ENCODE measurements around the gene PLPP3.
A peak's percentile ranks its signal among the peaks of the same experiment; 100 is the strongest.

PLPP3 gene

GRCh38 chr1:56532350-56532683 lies 47.0 kb downstream of the PLPP3 start:
- H3K23ac ChIP-seq (ENCODE audit: low read length) = no peak overlapping the region
- H3K27me3 ChIP-seq (ENCODE audit: insufficient read depth, low read length) = no peaks in the 10 kb centered on the region
- no peak overlapping the region for H2BK12ac ChIP-seq (ENCODE audit: low read length)
- H3K4me3 ChIP-seq (ENCODE audit: low read depth, low read length) = no peak overlapping the region
- H4K12ac ChIP-seq (ENCODE audit: low read depth, low read length) = no peak overlapping the region
- H3K79me1 ChIP-seq (ENCODE audit: low read length) = no peaks in the 10 kb centered on the region
- peaks cover 5% of the 10 kb centered on the region for H3K79me2 ChIP-seq (ENCODE audit: control insufficient read depth, insufficient read depth, low read length, poor library complexity)
- H3K27ac ChIP-seq (ENCODE audit: low read depth, low read length) = no peak overlapping the region
- WGBS (ENCODE audit: extremely low coverage, insufficient coverage, insufficient read length) = no CpG with 5 or more reads among the region's 1 CpG
- H4K8ac ChIP-seq (ENCODE audit: low read depth, low read length) = no peak overlapping the region
- H3K9me3 ChIP-seq (ENCODE audit: insufficient read depth, low read depth, low read length) = no peaks in the 10 kb centered on the region
- no peak overlapping the region for H2AFZ ChIP-seq (ENCODE audit: insufficient read depth, low read length, poor library complexity)
- no peak overlapping the region for H2BK120ac ChIP-seq (ENCODE audit: insufficient read depth, low read length, poor library complexity)
- H3K4me2 ChIP-seq (ENCODE audit: low read length) = no peak overlapping the region
- H3K18ac ChIP-seq (ENCODE audit: low read length) = no peak overlapping the region
- no peak for DNase-seq
- no peak overlapping the region for H2AK5ac ChIP-seq (ENCODE audit: low read length)
- H3K9ac ChIP-seq (ENCODE audit: low read length) = no peak overlapping the region
- no peak overlapping the region for H3K14ac ChIP-seq (ENCODE audit: low read length)
- H3K4ac ChIP-seq (ENCODE audit: low read depth, low read length) = no peak overlapping the region
- no peak overlapping the region for H2BK5ac ChIP-seq (ENCODE audit: low read depth, low read length, poor library complexity)
- peaks cover 1 to 6% of the 10 kb centered on the region in 2 experiments for H3K4me1 ChIP-seq (ENCODE audit: control insufficient read depth in 1 of 2, insufficient read depth in 2 of 2, low read length in 2 of 2)
- no peak overlapping the region for H4K91ac ChIP-seq (ENCODE audit: low read depth, low read length)
- peaks cover 24 to 77% of the 10 kb centered on the region in 2 experiments for H3K36me3 ChIP-seq (ENCODE audit: control insufficient read depth in 1 of 2, insufficient read depth in 2 of 2, low read length in 2 of 2)

DNA sequence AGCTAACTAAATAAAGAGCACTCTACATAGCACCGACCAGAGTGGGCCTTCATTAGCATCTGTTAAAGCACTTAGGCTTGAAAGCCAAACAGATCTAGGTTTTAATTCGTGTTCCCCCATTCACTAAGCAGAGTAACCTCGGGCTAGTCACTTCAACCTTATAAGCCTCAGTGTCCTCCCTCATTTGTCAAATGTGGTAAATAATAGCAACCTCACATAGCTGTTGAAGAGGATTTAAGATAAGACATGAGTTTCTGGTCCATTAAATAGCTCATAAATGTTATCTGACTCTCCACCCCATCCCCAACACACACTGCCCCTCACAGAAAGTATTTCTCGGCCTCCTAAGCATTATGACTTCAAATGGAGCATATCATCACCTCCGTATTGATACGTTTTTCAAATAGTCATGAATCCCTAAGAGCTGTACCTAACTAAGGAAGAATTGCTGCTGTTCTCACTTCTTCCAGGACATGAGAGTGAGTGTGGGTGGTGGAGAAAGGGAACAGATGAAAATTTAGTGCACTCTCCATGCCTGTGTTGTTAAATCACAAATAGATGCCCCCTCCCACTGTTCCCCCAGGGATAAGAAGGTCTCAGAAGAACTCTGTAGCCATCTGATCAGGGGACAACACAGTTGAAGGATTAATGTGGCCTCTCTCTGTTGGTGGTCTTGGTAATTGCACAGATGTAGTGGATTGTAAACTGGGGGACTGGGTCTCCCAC lies 47.6 kb downstream of the PLPP3 start:
- peaks cover 20 to 73% of the 10 kb centered on the region in 2 experiments for H3K36me3 ChIP-seq (ENCODE audit: control insufficient read depth in 1 of 2, insufficient read depth in 2 of 2, low read length in 2 of 2)
- H3K27ac ChIP-seq (ENCODE audit: low read depth, low read length) = no peak overlapping the region
- H4K91ac ChIP-seq (ENCODE audit: low read depth, low read length) = no peak overlapping the region
- H2AK5ac ChIP-seq (ENCODE audit: low read length) = no peak overlapping the region
- no peak for DNase-seq
- no peak overlapping the region for H3K9ac ChIP-seq (ENCODE audit: low read length)
- no peak overlapping the region for H2AFZ ChIP-seq (ENCODE audit: insufficient read depth, low read length, poor library complexity)
- H3K9me3 ChIP-seq (ENCODE audit: insufficient read depth, low read depth, low read length) = no peaks in the 10 kb centered on the region
- no peak overlapping the region for H3K4me3 ChIP-seq (ENCODE audit: low read depth, low read length)
- peaks cover 1 to 6% of the 10 kb centered on the region in 2 experiments for H3K4me1 ChIP-seq (ENCODE audit: control insufficient read depth in 1 of 2, insufficient read depth in 2 of 2, low read length in 2 of 2)
- H3K27me3 ChIP-seq (ENCODE audit: insufficient read depth, low read length) = no peaks in the 10 kb centered on the region
- H2BK12ac ChIP-seq (ENCODE audit: low read length) = no peak overlapping the region
- H3K4ac ChIP-seq (ENCODE audit: low read depth, low read length) = no peak overlapping the region
- H4K12ac ChIP-seq (ENCODE audit: low read depth, low read length) = no peak overlapping the region
- no peak overlapping the region for H3K4me2 ChIP-seq (ENCODE audit: low read length)
- no peak overlapping the region for H3K18ac ChIP-seq (ENCODE audit: low read length)
- H3K14ac ChIP-seq (ENCODE audit: low read length) = no peak overlapping the region
- H3K79me1 ChIP-seq (ENCODE audit: low read length) = no peaks in the 10 kb centered on the region
- H3K79me2 ChIP-seq (ENCODE audit: control insufficient read depth, insufficient read depth, low read length, poor library complexity) = peaks cover 5% of the 10 kb centered on the region
- WGBS (ENCODE audit: extremely low coverage, insufficient coverage, insufficient read length) = no CpG with 5 or more reads among the region's 6 CpGs
- H4K8ac ChIP-seq (ENCODE audit: low read depth, low read length) = no peak overlapping the region
- no peak overlapping the region for H2BK120ac ChIP-seq (ENCODE audit: insufficient read depth, low read length, poor library complexity)
- H3K23ac ChIP-seq (ENCODE audit: low read length) = no peak overlapping the region
- no peak overlapping the region for H2BK5ac ChIP-seq (ENCODE audit: low read depth, low read length, poor library complexity)

DNA sequence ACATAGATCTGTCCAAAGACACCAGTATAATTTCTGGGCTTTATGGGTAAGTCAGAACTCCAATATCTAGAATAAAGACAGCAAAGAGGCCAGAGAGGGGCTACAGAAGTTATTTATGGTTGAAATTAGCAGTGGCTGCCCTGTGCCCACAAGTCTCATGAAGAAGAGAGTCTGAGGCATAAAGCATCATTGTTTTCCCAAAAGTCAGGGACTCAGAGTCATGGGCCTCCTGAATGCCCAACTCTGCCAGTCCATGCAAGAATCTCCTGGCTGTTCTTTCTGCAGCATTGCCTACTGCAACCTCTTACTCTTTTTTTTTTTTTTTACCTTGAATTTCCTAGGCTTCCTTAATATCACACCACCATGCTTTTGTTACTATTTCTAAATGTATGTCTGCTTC lies 49.6 kb downstream of the PLPP3 start:
- no peaks in the 10 kb centered on the region for H3K27me3 ChIP-seq (ENCODE audit: insufficient read depth, low read length)
- no peak overlapping the region for H4K91ac ChIP-seq (ENCODE audit: low read depth, low read length)

DNA sequence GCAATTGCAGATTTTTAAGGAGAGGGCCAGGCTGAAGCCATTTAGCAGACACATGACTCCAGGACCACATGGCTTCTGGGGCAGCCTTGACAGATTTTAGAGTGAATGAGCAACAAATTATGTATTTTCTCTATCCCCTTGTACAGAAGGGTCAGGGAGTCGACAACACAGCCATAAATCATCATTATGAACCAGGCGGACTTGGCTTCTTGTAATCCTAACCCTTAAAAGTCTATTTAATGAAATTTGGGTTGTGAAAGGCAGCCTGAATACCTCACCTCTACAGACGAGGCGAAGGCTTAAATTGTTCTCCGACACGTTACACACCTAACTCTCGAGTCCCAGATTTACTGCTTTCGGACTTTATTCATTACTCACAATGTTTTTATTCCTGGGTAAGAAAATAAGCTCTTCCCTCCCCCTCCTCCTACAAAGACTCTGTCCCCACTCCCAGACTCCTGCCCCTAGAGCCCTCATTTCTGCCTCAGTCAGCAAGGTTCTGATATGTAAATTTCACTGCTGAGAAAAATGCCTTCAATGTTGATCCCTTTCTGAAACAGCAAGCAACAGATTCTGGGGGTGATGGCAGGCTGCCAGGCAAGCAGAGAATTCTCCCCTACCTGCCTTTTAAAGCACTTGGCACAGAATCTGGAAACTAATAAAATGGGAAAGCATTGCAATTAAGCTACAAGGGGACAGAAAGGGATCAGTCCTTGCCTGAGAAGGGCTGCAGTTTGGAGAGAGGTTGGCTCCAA lies 51.6 kb downstream of the PLPP3 start:
- no peak overlapping the region for H4K12ac ChIP-seq (ENCODE audit: low read depth, low read length)
- H3K4ac ChIP-seq (ENCODE audit: low read depth, low read length) = peak overlapping the region; percentile 49
- H3K9me3 ChIP-seq (ENCODE audit: insufficient read depth, low read depth, low read length) = no peaks in the 10 kb centered on the region
- H4K91ac ChIP-seq (ENCODE audit: low read depth, low read length) = no peak overlapping the region
- H3K18ac ChIP-seq (ENCODE audit: low read length) = no peak overlapping the region
- no peak for DNase-seq
- H3K9ac ChIP-seq (ENCODE audit: low read length) = no peak overlapping the region
- H4K8ac ChIP-seq (ENCODE audit: low read depth, low read length) = no peak overlapping the region
- H2BK120ac ChIP-seq (ENCODE audit: insufficient read depth, low read length, poor library complexity) = no peak overlapping the region
- no peak overlapping the region for H3K4me3 ChIP-seq (ENCODE audit: low read depth, low read length)
- peaks cover 7 to 12% of the 10 kb centered on the region in 2 experiments for H3K4me1 ChIP-seq (ENCODE audit: control insufficient read depth in 1 of 2, insufficient read depth in 2 of 2, low read length in 2 of 2)
- no peak overlapping the region for H3K14ac ChIP-seq (ENCODE audit: low read length)
- H2BK12ac ChIP-seq (ENCODE audit: low read length) = no peak overlapping the region
- peaks cover 16 to 67% of the 10 kb centered on the region in 2 experiments for H3K36me3 ChIP-seq (ENCODE audit: control insufficient read depth in 1 of 2, insufficient read depth in 2 of 2, low read length in 2 of 2)
- H2BK5ac ChIP-seq (ENCODE audit: low read depth, low read length, poor library complexity) = no peak overlapping the region
- peaks cover 2% of the 10 kb centered on the region for H3K79me2 ChIP-seq (ENCODE audit: control insufficient read depth, insufficient read depth, low read length, poor library complexity)
- no peaks in the 10 kb centered on the region for H3K27me3 ChIP-seq (ENCODE audit: insufficient read depth, low read length)
- no peak overlapping the region for H3K27ac ChIP-seq (ENCODE audit: low read depth, low read length)
- no peak overlapping the region for H2AK5ac ChIP-seq (ENCODE audit: low read length)
- H2AFZ ChIP-seq (ENCODE audit: insufficient read depth, low read length, poor library complexity) = no peak overlapping the region
- H3K79me1 ChIP-seq (ENCODE audit: low read length) = no peaks in the 10 kb centered on the region
- no CpG with 5 or more reads among the region's 8 CpGs for WGBS (ENCODE audit: extremely low coverage, insufficient coverage, insufficient read length)
- H3K4me2 ChIP-seq (ENCODE audit: low read length) = no peak overlapping the region
- H3K23ac ChIP-seq (ENCODE audit: low read length) = no peak overlapping the region

More for the DNA sequence above, 49.6 kb downstream of the PLPP3 start:
- DNase-seq = no peak
- Histone ChIP-seq H2BK120ac (ENCODE audit: insufficient read depth, low read length, poor library complexity) (no peak overlapping the region), H2BK5ac (ENCODE audit: low read depth, low read length, poor library complexity) (no peak overlapping the region), H3K9ac (ENCODE audit: low read length) (no peak overlapping the region), H3K4me2 (ENCODE audit: low read length) (no peak overlapping the region), H3K4ac (ENCODE audit: low read depth, low read length) (peak overlapping the region; percentile 23), H4K12ac (ENCODE audit: low read depth, low read length) (no peak overlapping the region), H3K23ac (ENCODE audit: low read length) (no peak overlapping the region), H3K9me3 (ENCODE audit: insufficient read depth, low read depth, low read length) (no peaks in the 10 kb centered on the region), H3K4me3 (ENCODE audit: low read depth, low read length) (no peak overlapping the region), H3K14ac (ENCODE audit: low read length) (no peak overlapping the region), H2BK12ac (ENCODE audit: low read length) (no peak overlapping the region), H3K18ac (ENCODE audit: low read length) (no peak overlapping the region), H2AK5ac (ENCODE audit: low read length) (no peak overlapping the region), H3K27ac (ENCODE audit: low read depth, low read length) (no peak overlapping the region), H4K8ac (ENCODE audit: low read depth, low read length) (no peak overlapping the region), H3K79me1 (ENCODE audit: low read length) (no peaks in the 10 kb centered on the region), H3K79me2 (ENCODE audit: control insufficient read depth, insufficient read depth, low read length, poor library complexity) (peaks cover 5% of the 10 kb centered on the region), H3K4me1 (ENCODE audit: control insufficient read depth in 1 of 2, insufficient read depth in 2 of 2, low read length in 2 of 2) (peaks cover 2 to 6% of the 10 kb centered on the region in 2 experiments), H3K36me3 (ENCODE audit: control insufficient read depth in 1 of 2, insufficient read depth in 2 of 2, low read length in 2 of 2) (peaks cover 19 to 70% of the 10 kb centered on the region in 2 experiments), H2AFZ (ENCODE audit: insufficient read depth, low read length, poor library complexity) (no peak overlapping the region)

Data from trophoblast cell (in vitro differentiated cells and primary cell).